GM06990 (cell line): Measurements from ENCODE around the gene PLA2R1.

Experiments used
- DNase-seq: peaks from one replicate; pipeline ENCODE4 v3.0.0-alpha.2; 2011; ENCODE audit not compliant: insufficient read length; ENCODE audit errors: extremely low read depth
- H3K27me3 ChIP-seq: replicated peaks from 2 replicates; pipeline ENCODE4 v1.6.0; 2011; ENCODE audit warnings: low read length; ENCODE audit not compliant: control insufficient read depth, insufficient read depth
- H3K36me3 ChIP-seq: 2 replicates; pipeline ENCODE4 v1.5.1; 2011; ENCODE audit warnings: low read length; ENCODE audit not compliant: control insufficient read depth, insufficient read depth
- H3K4me3 ChIP-seq: replicated peaks from 2 replicates; pipeline ENCODE4 v1.5.1; 2011; ENCODE audit warnings: low read depth, mild to moderate bottlenecking, control low read depth, low read length
- TF ChIP-seq, protein P1 (sequence below): IDR thresholded peaks from 2 replicates; pipeline ENCODE4 v1.5.1; 2011; ENCODE audit warnings: low read length, control low read depth, mild to moderate bottlenecking, inconsistent platforms; ENCODE audit not compliant: insufficient read depth, poor library complexity, severe bottlenecking

PLA2R1 gene

DNA sequence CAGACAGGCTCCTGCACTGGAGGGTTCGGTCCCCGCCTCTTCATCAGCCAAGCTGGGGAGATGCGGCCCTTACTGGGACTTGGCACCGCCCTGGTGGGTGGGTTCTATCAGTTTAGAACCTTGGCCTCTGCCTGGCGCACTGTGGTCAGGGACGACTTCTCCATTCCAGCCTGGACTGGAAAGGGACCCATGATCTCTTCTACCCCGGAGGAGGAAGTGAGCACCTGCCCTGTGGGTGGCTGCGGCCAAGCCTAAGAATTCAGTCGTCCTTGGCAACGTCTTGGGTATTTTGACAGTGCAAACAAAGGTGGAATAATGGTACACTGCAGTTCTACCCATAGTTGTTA lies 157.5 kb downstream of the PLA2R1 start:
- H3K4me3 ChIP-seq = peak overlapping the region; percentile 76

DNA sequence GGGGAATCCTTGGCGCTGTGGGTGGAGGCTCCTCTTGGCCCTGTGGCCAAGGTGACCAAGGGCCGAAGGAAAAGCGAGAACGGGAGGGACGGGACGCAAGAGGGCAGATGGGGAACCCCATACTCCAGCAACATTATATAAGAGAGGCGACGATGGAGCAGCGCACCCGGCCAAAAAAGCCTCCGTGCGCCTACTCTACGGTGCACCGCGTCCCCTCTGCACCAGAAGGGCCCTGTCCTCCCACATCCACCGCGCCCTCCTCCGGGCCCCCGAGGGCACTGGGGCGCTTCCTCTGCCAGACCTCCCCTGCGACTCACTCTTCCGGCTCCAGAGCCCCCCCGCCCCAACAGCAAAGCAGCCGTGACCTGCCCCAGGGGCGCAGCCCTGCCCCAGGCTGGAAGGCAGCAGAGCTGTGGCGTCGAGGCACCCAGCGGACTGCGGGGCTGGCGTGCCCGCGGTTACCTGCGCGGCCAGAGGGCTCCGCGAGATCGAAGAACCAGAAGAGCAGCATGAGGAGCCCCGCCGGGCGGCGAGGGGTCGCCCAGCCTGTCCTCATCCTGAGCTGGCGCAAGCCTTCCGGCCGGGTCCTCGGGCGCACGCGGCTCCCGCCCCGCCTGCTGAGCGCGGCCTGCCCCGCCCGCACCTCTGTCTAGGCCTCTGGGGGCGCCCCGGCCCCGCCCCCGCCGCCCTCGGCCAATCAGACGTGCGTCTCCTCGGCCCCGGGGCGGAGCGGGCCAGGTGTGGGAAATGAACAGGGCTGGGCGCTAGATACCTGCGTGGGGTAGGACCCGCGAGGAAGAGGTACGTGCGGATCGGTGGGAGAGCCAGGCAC lies 158.1 kb downstream of the PLA2R1 start, which contains the start of gene LY75:
Gene LY75 (minus strand): TSS at position 630 of the 832 bp plus-strand sequence.
- Histone ChIP-seq H3K4me3 (peak within 1 kb of the TSS; percentile 76), H3K27me3 (no peaks in the 10 kb centered on the region), H3K36me3 (no peaks in the 10 kb centered on the region; the same call in 1 of the 2 replicates)
- DNase-seq = peak; percentile 94
- TF ChIP-seq, protein P1, sequence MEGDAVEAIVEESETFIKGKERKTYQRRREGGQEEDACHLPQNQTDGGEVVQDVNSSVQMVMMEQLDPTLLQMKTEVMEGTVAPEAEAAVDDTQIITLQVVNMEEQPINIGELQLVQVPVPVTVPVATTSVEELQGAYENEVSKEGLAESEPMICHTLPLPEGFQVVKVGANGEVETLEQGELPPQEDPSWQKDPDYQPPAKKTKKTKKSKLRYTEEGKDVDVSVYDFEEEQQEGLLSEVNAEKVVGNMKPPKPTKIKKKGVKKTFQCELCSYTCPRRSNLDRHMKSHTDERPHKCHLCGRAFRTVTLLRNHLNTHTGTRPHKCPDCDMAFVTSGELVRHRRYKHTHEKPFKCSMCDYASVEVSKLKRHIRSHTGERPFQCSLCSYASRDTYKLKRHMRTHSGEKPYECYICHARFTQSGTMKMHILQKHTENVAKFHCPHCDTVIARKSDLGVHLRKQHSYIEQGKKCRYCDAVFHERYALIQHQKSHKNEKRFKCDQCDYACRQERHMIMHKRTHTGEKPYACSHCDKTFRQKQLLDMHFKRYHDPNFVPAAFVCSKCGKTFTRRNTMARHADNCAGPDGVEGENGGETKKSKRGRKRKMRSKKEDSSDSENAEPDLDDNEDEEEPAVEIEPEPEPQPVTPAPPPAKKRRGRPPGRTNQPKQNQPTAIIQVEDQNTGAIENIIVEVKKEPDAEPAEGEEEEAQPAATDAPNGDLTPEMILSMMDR = no peak

More for the DNA sequence above, 157.5 kb downstream of the PLA2R1 start:
- Histone ChIP-seq H3K36me3 (no peaks in the 10 kb centered on the region; the same call in 1 of the 2 replicates), H3K27me3 (no peaks in the 10 kb centered on the region)
- DNase-seq = no peak
- TF ChIP-seq, protein P1 = no peak

DNA sequence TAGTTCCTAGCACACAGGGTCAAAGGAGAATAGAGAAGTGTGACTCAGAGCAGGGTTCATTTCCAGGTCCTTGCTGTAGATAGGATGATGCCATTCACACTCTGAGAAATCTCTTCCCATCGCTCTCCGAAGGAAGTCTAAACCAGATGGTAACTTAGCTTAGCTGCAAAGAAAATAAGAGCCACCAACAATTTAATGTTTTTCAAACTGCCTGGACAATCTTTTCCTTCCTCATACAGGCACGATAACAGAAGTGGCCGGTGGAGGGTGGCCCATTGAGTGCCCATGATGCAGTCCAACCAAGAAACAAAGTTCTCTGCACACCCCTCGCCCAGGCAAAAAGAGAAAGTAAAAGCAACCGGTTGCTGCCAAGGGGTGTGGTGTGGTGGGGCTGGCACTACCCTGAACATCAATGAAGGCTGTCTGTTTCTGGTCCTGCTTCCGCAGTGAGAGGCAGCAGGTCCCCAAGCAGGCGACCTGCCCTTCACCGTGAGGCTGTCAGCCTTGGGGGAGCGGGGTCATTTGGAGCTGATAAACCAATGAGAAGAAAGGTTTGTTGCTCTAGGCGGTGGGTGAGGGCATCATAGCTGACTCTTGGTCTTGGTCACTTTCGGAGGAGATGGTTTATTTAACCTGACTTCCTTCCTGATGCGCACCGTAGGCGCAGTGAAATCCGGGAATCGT lies 158.8 kb downstream of the PLA2R1 start:
- H3K4me3 ChIP-seq = peak overlapping the region; percentile 76
- no peaks in the 10 kb centered on the region for H3K27me3 ChIP-seq
- DNase-seq = peak; percentile 64
- TF ChIP-seq, protein P1 = no peak
- peaks cover 1% of the 10 kb centered on the region for H3K36me3 ChIP-seq

DNA sequence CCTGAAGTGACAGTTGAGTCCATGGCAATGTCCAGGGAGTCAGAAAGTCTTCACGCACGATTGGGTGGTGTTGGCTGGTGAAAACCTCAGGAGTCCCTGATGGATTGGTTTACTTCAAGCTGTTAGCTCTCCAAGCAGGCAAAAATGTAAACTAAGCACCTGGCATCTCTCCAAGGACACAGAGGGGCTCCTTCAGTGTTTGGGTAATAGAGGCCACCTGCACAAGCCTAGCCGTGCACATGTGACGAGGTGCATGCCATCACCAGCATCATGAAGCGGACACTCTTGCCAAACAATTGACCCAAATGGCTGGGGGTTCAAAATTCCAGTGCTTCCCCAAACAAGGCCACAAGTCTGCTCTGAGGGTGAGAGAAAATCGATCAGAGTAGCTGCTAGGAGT lies 159.7 kb downstream of the PLA2R1 start:
- no peak for DNase-seq
- peaks cover 4% of the 10 kb centered on the region for H3K36me3 ChIP-seq
- peak overlapping the region; percentile 76 for H3K4me3 ChIP-seq
- TF ChIP-seq, protein P1 = no peak
- H3K27me3 ChIP-seq = no peaks in the 10 kb centered on the region

DNA sequence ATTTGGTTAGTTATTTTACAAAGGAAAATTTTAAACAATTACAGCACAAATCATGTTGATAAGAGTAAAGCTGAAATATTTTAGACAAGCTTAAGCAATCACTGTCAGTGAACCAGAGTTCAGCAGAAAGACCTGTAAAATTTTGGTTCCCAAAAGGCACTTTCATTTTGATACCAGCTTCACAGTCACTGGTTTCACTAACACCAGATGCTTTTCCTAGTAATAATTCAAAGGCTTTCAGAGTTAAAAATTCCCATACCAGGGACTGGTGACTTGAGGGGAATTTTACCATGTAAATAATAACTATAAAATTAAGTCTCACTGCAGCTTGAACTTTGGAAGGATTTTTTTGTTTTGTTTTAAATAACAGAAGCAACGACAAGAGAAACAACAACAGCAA lies 162.1 kb downstream of the PLA2R1 start:
- DNase-seq = no peak
- Histone ChIP-seq H3K36me3 (peaks cover 4% of the 10 kb centered on the region), H3K27me3 (no peaks in the 10 kb centered on the region), H3K4me3 (peak overlapping the region; percentile 28; the same call in 1 of the 2 replicates)
- TF ChIP-seq, protein P1 = no peak
